ENCODE results near the gene CRELD1.

Gene CRELD1

GRCh38 chr3:9906480-9906879, 27.2 kb upstream of the CRELD1 start:
- no peak for DNase-seq

GRCh38 chr3:9908286-9908685, 25.3 kb upstream of the CRELD1 start:
- DNase-seq, result no peak

- no peak for DNase-seq
These were observed 24.2 kb upstream of the CRELD1 start for GRCh38 chr3:9909221-9910013.

- DNase-seq, result no peak
These were observed 21.8 kb upstream of the CRELD1 start for GRCh38 chr3:9911863-9912262.

GRCh38 chr3:9912294-9912935, 21.2 kb upstream of the CRELD1 start:
- no peak for DNase-seq

GRCh38 chr3:9913601-9914000, 20.0 kb upstream of the CRELD1 start:
- no peak for DNase-seq

- no peak for DNase-seq
These were observed 19.6 kb upstream of the CRELD1 start for GRCh38 chr3:9914011-9914410.

- DNase-seq, result no peak
These were observed 18.9 kb upstream of the CRELD1 start for GRCh38 chr3:9914559-9915253.

GRCh38 chr3:9915254-9916141, 18.1 kb upstream of the CRELD1 start:
- DNase-seq, result peak; percentile 44

GRCh38 chr3:9916346-9916733, 17.3 kb upstream of the CRELD1 start:
- DNase-seq, result no peak

GRCh38 chr3:9916734-9917680, 16.6 kb upstream of the CRELD1 start, which contains the start of gene IL17RC:
Gene IL17RC, plus strand, starts transcription at chr3:9917098. Its CDS starts 218 bp downstream, at chr3:9917316.
- DNase-seq, result peak; percentile 39

- DNase-seq, result no peak
These were observed 15.8 kb upstream of the CRELD1 start for GRCh38 chr3:9917820-9918219.

- DNase-seq, result no peak
These were observed 15.2 kb upstream of the CRELD1 start for GRCh38 chr3:9918261-9919038.

- DNase-seq, result no peak
These were observed 5.5 kb upstream of the CRELD1 start for GRCh38 chr3:9928158-9928557.

- no peak for DNase-seq
These were observed 2.7 kb upstream of the CRELD1 start for GRCh38 chr3:9930804-9931418.

- no peak for DNase-seq
These were observed 1.1 kb upstream of the CRELD1 start for GRCh38 chr3:9932535-9932842.

- peak; percentile 89 for DNase-seq
These were observed 632 bp upstream of the CRELD1 start for GRCh38 chr3:9932843-9933560.

- DNase-seq, result no peak
These were observed 594 bp downstream of the CRELD1 start for GRCh38 chr3:9934235-9934621.

GRCh38 chr3:9934993-9935392, 1.4 kb downstream of the CRELD1 start:
- DNase-seq, result no peak

GRCh38 chr3:9935966-9936510, 2.4 kb downstream of the CRELD1 start:
- no peak for DNase-seq

All from activated T-cell treated with anti-CD3 and anti-CD28 coated beads, Interleukin-2, amount 50 U/mL, for 1 hour (primary cell).